Activated CD4-positive, alpha-beta memory T cell treated with anti-CD3 and anti-CD28 coated beads for 36 hours (primary cell): ENCODE data around the gene PTGS1. TPM values are rescaled to one million over a fixed set of nuclear protein-coding genes. Genes with fewer than 3 reads are reported as not detected.
A peak's percentile ranks its signal among the peaks of the same experiment; 100 is the strongest.
"Not testable (repeated sequence)": the region's sequence is repeated elsewhere in the genome, so short reads cannot be mapped to it uniquely, and the experiment has no call there.

Experiments used
- CTCF ChIA-PET: fragments of 350-600 bp; sonication (Branson Sonifier 250); formaldehyde crosslinking; loops from one replicate; lab custom pipeline; 2021; ENCODE audit warnings: antibody characterized with exemption, inconsistent platforms; lab: Charles Lee
- POLR2A ChIA-PET: fragments of 350-600 bp; sonication (Branson Sonifier 250); formaldehyde crosslinking; loops from one replicate; lab custom pipeline; 2021; ENCODE audit warnings: antibody characterized with exemption; lab: Charles Lee
- DNase-seq: peaks from one replicate; pipeline ENCODE4 v3.0.0-alpha.2; 2020
- H3K27ac Mint-ChIP-seq: one replicate; pipeline ENCODE4 v1.8.0; 2021; ENCODE audit warnings: mixed read lengths
- H3K27me3 Mint-ChIP-seq: one replicate; pipeline ENCODE4 v1.8.0; 2021; ENCODE audit warnings: mixed read lengths
- H3K36me3 Mint-ChIP-seq: one replicate; pipeline ENCODE4 v1.8.0; 2021; ENCODE audit warnings: mixed read lengths
- H3K4me1 Mint-ChIP-seq: one replicate; pipeline ENCODE4 v1.8.0; 2021; ENCODE audit warnings: low read depth, mixed read lengths
- H3K4me3 Mint-ChIP-seq: one replicate; pipeline ENCODE4 v1.8.0; 2021; ENCODE audit warnings: mild to moderate bottlenecking, mixed read lengths
- H3K9me3 Mint-ChIP-seq: one replicate; pipeline ENCODE4 v1.8.0; 2021; ENCODE audit warnings: mixed read lengths
- intact Hi-C: fragments of 100-400 bp; cut with micrococcal nuclease; formaldehyde crosslinking; loops from one replicate; pipeline ENCODE4 v1.15.1; 2023
- total RNA-seq, 2 experiments: library from RNA; stranded (reverse); gene quantifications; one replicate each; pipeline ENCODE4 v1.2.3, GENCODE V29; 2021

Gene PTGS1
- total RNA-seq, 2 experiments from 2014 or later = 0.07 TPM; not detected in 1

DNA sequence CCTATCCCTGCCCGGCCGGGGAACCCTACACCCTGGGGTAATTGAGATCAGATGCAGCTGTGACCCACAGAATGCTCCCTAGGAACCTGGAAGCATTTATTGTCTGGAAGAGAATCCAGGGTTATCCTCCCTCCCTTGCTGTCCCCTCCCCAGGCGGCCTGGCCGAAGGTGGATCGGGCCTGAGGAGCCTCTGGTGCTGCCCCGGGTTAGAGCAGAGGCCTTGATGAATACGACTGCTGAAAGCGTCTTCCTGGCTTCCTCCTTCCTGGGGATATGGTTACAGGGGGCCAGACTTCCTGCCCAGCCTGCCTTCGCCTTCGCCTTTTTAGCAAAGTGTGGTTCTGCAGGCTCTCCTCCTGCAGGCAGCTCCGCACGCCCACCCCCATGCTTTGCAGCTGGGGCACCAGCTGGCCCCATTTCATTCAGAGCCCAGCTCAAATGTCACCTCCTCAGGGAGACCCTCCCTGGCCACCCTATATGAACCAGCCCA lies 22.5 kb upstream of the PTGS1 start:
- CTCF ChIA-PET = interaction anchor here (5.9 to 14.1 kb wide), 2 partner anchors 224 to 250 kb away, joined by 117 to 314 read pairs; no protein-coding TSS in a partner anchor
- H3K4me3 Mint-ChIP-seq = no peak overlapping the region
- H3K27me3 Mint-ChIP-seq = peaks cover 44% of the 10 kb centered on the region
- H3K36me3 Mint-ChIP-seq = no peaks in the 10 kb centered on the region
- DNase-seq = no peak
- no peak overlapping the region for H3K27ac Mint-ChIP-seq
- POLR2A ChIA-PET = no interaction called here
- intact Hi-C loops = loop anchor here (10.0 kb wide), 1 partner anchor 134 kb away; no protein-coding TSS in a partner anchor
- peaks cover 4% of the 10 kb centered on the region for H3K9me3 Mint-ChIP-seq
- H3K4me1 Mint-ChIP-seq = peaks cover 4% of the 10 kb centered on the region

DNA sequence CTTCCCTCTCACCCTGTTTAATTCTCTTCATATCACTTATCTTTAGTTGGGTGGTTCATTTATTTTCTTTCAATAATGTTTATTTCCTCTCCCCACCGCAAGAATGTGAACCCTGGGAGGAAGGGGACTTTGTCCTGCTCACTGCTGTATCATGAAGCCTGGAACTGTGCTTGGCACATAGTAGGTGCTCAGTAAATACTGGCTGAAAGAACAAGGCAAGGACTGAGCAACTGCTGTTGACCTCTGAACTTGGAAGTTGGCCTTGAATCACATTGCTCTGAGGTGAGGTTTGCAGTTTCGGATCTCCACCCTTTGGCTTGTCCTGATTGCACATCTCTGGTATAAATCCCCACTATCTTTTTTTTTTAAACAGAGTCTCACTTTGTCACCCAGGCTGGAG lies 22.0 kb upstream of the PTGS1 start:
- Mint-ChIP-seq H3K27ac (no peak overlapping the region), H3K9me3 (peaks cover 6% of the 10 kb centered on the region), H3K4me1 (peaks cover 4% of the 10 kb centered on the region), H3K27me3 (peaks cover 44% of the 10 kb centered on the region), H3K36me3 (no peaks in the 10 kb centered on the region), H3K4me3 (no peak overlapping the region)
- ChIA-PET POLR2A (no interaction called here), CTCF (interaction anchor here (5.9 to 14.1 kb wide), 2 partner anchors 224 to 251 kb away, joined by 117 to 314 read pairs; no protein-coding TSS in a partner anchor)
- intact Hi-C loops = loop anchor here (10.0 kb wide), 1 partner anchor 134 kb away; no protein-coding TSS in a partner anchor
- no peak for DNase-seq

DNA sequence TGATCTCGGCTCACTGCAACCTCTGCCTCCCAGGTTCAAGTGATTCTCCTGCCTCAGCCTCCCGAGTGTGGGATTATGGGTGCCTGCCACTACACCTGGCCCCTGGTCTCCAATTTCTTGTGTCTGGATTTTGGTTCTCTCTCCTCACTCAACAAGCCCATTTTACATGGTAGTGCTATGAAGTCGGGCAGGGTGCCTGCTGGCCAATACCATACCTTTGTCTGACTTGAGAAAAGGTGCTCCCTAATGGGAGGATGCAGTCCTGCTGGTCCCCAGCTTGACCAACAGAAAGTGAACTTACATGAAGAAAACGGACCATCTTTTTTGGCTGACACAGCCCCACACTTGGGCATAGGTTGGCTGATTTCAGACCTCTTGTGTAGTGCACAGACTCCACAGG lies 21.6 kb upstream of the PTGS1 start:
- H3K4me1 Mint-ChIP-seq = peaks cover 4% of the 10 kb centered on the region
- no peak for DNase-seq
- peaks cover 43% of the 10 kb centered on the region for H3K27me3 Mint-ChIP-seq
- H3K36me3 Mint-ChIP-seq = no peaks in the 10 kb centered on the region
- POLR2A ChIA-PET = no interaction called here
- H3K27ac Mint-ChIP-seq = no peak overlapping the region
- intact Hi-C loops = loop anchor here (10.0 kb wide), 1 partner anchor 134 kb away; no protein-coding TSS in a partner anchor
- peaks cover 6% of the 10 kb centered on the region for H3K9me3 Mint-ChIP-seq
- H3K4me3 Mint-ChIP-seq = no peak overlapping the region
- CTCF ChIA-PET = interaction anchor here (1.7 to 14.1 kb wide), 6 partner anchors 17 to 459 kb away, joined by 3 to 314 read pairs (median 11); no protein-coding TSS in a partner anchor

DNA sequence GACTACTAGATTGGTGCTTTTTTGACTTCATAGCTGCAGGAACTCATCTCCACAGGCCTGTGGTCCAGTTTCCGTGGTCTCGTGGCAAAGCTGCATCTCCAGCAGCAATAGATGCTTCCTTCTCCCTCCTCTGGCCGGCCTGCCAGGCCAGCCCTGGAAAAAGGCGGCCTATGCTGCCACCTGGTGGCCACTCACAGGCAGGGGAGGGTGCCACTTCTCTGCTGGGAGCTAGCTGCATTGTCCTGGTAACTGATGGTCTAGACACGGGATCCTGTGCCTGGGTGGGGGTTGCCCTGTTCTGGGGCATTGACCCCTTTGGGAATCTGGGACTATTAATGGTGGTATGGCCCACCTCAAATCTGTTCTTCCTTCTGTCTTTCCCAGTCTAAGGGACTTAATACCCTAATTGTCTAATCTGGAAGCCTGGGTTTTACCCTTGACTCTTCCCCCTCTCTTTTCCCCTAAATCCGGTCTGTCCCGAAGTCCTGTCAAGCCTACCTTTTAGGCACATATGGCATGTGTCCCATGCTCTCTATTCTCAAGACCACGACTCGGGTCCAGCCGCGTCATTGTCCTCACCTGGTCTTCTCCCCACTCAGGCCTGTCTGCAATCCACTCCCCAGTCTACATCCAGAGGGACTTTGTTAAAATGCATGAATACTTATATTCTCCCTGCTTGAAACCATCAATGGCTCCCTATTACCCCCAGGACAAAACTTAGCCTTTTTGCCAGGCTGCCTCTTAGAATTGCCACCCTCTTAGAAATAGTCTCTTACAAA lies 20.1 kb upstream of the PTGS1 start:
- peaks cover 6% of the 10 kb centered on the region for H3K9me3 Mint-ChIP-seq
- intact Hi-C loops = loop anchor here (1.0 to 10.0 kb wide), 5 partner anchors 102 to 464 kb away; no protein-coding TSS in a partner anchor
- peaks cover 4% of the 10 kb centered on the region for H3K4me1 Mint-ChIP-seq
- peak; percentile 85 for DNase-seq
- H3K36me3 Mint-ChIP-seq = no peaks in the 10 kb centered on the region
- no peak overlapping the region for H3K27ac Mint-ChIP-seq
- H3K27me3 Mint-ChIP-seq = peaks cover 32% of the 10 kb centered on the region
- CTCF ChIA-PET = interaction anchor here (0.6 to 14.1 kb wide), 34 partner anchors 11 to 999 kb away, joined by 3 to 314 read pairs (median 4); partner anchors contain the start of genes MRRF, RBM18 and TTLL11
- H3K4me3 Mint-ChIP-seq = no peak overlapping the region
- POLR2A ChIA-PET = interaction anchor here (0.5 to 0.7 kb wide), 2 partner anchors 25 to 86 kb away, joined by 3 read pairs; partner anchors contain the start of genes MRRF and RBM18

DNA sequence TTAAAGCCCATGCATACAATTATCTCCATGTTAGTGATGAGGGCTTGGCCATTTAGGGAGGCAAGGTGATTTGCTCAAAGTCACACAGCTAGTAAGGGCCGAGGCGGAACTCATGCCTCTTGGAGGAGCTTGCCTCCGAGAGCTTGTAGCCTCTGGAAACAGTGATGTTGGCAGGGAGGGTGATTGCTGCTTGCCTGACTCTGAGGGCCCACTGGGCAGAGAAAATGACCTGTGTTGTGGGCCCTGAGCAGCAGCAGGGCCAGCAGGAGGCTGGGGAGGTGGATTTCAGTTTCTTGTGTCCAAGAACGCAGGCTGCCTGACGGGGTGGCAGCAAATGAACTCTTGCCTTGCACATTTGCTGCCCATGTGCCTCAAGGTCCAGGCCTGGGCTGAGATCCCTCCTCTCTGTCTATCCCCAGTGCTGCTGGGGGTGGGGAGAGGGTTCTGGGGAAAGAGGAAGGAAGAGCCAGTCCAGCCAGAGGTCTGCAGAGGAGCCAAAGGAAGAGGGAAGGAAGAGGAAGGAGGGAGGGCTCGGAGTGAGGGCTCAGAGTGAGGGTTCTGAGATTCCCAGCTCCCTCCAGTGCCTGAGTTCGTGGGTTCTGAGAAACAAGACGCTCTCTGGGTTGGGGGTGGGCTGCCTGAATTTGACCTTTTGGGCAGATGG lies 16.2 kb upstream of the PTGS1 start:
- H3K9me3 Mint-ChIP-seq = peaks cover 6% of the 10 kb centered on the region
- ChIA-PET POLR2A (no interaction called here), CTCF (interaction anchor here (0.6 to 14.1 kb wide), 3 partner anchors 9 to 256 kb away, joined by 3 to 314 read pairs (median 37); no protein-coding TSS in a partner anchor)
- no peak for DNase-seq
- no peak overlapping the region for H3K27ac Mint-ChIP-seq
- H3K4me3 Mint-ChIP-seq = no peak overlapping the region
- intact Hi-C loops = loop anchor here (5.0 to 10.0 kb wide), 2 partner anchors 98 to 460 kb away; no protein-coding TSS in a partner anchor
- H3K27me3 Mint-ChIP-seq = peaks cover 10% of the 10 kb centered on the region
- no peaks in the 10 kb centered on the region for H3K4me1 Mint-ChIP-seq
- H3K36me3 Mint-ChIP-seq = no peaks in the 10 kb centered on the region

DNA sequence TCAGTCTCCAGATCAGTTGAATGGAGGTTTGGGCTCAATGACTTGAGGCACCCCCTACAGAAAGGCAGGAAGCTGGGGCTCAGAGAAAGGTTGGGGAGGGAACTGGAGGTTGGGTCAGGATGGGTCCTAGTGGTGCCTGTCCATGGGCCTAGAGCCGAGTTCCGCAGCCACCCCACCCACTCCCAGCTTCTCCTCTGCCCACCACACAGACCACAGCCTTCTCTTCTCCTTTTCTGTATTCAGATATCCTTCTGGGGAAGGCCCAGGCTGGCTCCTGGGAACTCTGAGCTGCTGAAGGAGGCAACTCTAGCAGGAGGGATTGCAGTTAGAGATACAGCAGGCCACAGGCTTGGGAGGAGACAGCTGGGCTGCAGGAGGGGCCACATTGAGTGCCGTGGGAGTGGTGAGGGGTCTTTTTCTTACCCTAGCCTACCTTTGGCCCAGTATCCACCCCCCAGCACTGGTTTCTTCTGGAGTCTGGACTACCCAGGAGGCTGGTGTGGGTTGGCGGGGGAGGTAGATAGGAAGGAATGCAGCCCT lies 15.4 kb upstream of the PTGS1 start:
- no peak overlapping the region for H3K27ac Mint-ChIP-seq
- intact Hi-C loops = loop anchor here (10.0 kb wide), 1 partner anchor 459 kb away; no protein-coding TSS in a partner anchor
- POLR2A ChIA-PET = no interaction called here

DNA sequence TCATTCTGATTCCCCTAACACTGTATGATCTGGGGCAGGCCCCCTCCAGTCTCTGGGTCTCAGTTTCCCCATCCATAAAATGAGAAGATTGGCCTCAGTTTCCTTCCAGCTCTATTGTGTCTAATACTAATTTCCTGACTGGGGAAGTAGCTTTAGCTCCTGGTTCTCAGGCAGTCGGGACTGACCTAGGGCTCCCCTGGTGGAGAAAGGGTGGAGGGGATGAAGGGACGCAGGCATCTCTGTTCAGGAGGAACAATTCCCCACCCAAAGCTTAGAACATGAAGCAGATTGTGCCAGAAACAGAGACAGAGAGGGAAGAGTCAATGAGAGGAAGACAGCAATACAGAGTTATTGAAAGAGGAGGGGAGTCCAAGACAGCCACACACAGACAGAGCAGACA lies 14.2 kb upstream of the PTGS1 start:
- DNase-seq = no peak
- Mint-ChIP-seq H3K4me1 (no peaks in the 10 kb centered on the region), H3K4me3 (no peak overlapping the region), H3K27ac (no peak overlapping the region), H3K9me3 (peaks cover 6% of the 10 kb centered on the region), H3K27me3 (peaks cover 2% of the 10 kb centered on the region), H3K36me3 (no peaks in the 10 kb centered on the region)
- intact Hi-C loops = loop anchor here (10.0 kb wide), 1 partner anchor 458 kb away; no protein-coding TSS in a partner anchor
- POLR2A ChIA-PET = no interaction called here
- CTCF ChIA-PET = interaction anchor here (0.7 to 4.7 kb wide), 3 partner anchors 207 to 258 kb away, joined by 3 to 37 read pairs (median 7); no protein-coding TSS in a partner anchor

More for the DNA sequence above, 15.4 kb upstream of the PTGS1 start:
- no peak for DNase-seq
- CTCF ChIA-PET = interaction anchor here (0.6 to 14.1 kb wide), 3 partner anchors 10 to 257 kb away, joined by 3 to 314 read pairs (median 37); no protein-coding TSS in a partner anchor
- peaks cover 6% of the 10 kb centered on the region for H3K9me3 Mint-ChIP-seq
- no peaks in the 10 kb centered on the region for H3K36me3 Mint-ChIP-seq
- no peak overlapping the region for H3K4me3 Mint-ChIP-seq
- no peaks in the 10 kb centered on the region for H3K4me1 Mint-ChIP-seq
- H3K27me3 Mint-ChIP-seq = peaks cover 6% of the 10 kb centered on the region

DNA sequence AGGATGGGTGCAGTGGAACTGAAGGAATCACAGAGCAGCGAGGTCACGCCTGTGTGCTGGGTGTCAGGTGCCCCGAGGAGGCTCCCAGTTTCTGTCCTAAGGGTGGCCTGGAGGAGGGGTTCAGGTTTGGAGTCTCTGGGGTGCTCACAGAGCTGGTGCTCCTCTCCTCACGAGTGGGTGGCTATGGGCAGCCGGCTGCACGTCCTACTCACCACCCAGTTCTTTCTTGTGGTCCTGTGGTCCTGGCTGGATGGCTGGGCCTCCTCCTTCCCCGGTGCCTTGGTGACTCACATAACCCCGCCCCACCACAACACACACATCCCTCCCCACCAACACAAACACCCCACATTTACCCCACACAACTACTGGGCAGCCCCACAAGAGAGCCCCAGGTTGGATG lies 9.9 kb upstream of the PTGS1 start:
- intact Hi-C loops = no loop called here
- H3K4me1 Mint-ChIP-seq = no peaks in the 10 kb centered on the region
- no peak overlapping the region for H3K27ac Mint-ChIP-seq
- CTCF ChIA-PET = interaction anchor here (0.9 kb wide), 1 partner anchor 262 kb away, joined by 3 read pairs; no protein-coding TSS in a partner anchor
- POLR2A ChIA-PET = no interaction called here
- peaks cover 2% of the 10 kb centered on the region for H3K27me3 Mint-ChIP-seq
- H3K9me3 Mint-ChIP-seq = no peaks in the 10 kb centered on the region
- no peak overlapping the region for H3K4me3 Mint-ChIP-seq
- no peak for DNase-seq
- no peaks in the 10 kb centered on the region for H3K36me3 Mint-ChIP-seq

DNA sequence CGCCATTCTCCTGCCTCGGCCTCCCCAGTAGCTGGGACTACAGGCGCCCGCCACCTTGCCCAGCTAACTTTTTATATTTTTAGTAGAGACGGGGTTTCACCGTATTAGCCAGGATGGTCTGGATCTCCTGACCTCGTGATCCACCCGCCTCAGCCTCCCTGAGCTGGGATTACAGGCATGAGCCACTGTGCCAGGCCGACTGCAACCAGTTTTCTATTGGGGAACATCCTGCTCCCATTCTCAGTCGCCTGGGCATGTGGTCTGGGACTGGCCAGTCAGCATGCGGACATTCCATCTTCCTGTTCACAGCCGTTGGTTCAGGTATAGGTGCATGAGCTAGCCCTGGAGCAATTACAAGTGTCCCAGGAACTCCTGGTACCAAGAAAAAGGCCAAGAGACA lies 7.7 kb upstream of the PTGS1 start:
- intact Hi-C loops, H3K4me1 Mint-ChIP-seq, DNase-seq: not testable (repeated sequence)

DNA sequence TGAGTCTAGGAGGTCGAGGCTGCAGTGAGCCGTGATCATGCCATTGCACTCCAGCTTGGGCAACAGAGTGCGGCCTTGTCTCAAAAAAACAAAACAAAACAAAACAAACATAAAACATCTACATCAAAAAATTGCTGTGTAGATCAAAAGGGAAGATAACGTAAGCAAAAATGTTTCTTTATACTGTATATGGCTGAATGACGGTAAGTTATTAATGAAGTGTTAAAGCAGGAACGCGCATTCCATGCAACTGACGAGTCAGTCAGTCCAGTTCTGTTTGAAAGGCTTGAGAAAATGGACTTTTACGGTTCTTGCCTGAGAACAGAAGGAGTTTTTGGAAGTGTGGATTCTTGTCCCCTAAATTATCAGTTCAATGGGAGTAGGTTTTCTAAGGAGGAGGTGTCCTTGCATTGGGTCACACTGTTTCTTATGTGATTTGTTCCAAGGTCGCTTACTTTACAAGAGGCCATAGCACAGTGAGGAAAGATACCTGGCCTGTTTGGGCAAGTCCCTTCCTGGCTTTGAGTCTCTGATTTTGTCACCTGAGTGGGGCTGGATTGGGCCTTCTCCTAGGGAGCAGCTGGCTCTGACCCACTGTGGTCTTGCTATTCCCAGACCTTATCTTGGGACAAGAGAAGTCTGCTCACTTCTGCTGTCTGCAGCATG lies 6.6 kb upstream of the PTGS1 start:
- POLR2A ChIA-PET = no interaction called here
- intact Hi-C loops = no loop called here
- peaks cover 4% of the 10 kb centered on the region for H3K27me3 Mint-ChIP-seq

More for the DNA sequence above, 7.7 kb upstream of the PTGS1 start:
- H3K9me3 Mint-ChIP-seq, H3K36me3 Mint-ChIP-seq, POLR2A ChIA-PET, H3K27ac Mint-ChIP-seq, H3K27me3 Mint-ChIP-seq, H3K4me3 Mint-ChIP-seq: not testable (repeated sequence)
- CTCF ChIA-PET = interaction anchor here (0.7 to 2.1 kb wide), 2 partner anchors 13 to 132 kb away, joined by 3 to 8 read pairs; no protein-coding TSS in a partner anchor

DNA sequence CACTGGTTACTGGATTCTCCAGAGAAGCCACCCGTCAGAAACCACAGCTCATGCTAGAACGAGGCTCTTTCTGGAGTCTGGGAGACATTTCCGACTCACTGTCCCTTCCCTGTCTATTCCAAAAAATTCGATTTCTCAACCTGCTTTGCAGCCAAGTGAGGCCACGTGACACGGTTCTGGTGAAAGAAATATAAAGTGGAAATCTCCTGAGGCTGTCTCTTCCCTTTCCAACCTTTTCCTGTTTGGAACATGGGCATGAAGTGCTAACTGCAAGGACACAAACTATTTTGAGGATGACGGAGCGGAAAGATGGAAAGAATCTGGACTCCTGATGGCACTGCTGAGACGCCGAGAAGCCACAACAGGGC lies 6.1 kb upstream of the PTGS1 start:
- CTCF ChIA-PET = interaction anchor here (3.6 kb wide), 1 partner anchor 15 kb away, joined by 15 read pairs; no protein-coding TSS in a partner anchor
- no peak for DNase-seq
- Mint-ChIP-seq H3K4me3 (no peak overlapping the region), H3K27me3 (peaks cover 4% of the 10 kb centered on the region), H3K36me3 (no peaks in the 10 kb centered on the region), H3K27ac (no peak overlapping the region), H3K4me1 (no peaks in the 10 kb centered on the region), H3K9me3 (peaks cover 3% of the 10 kb centered on the region)
- intact Hi-C loops = no loop called here
- POLR2A ChIA-PET = no interaction called here

More for the DNA sequence above, 6.6 kb upstream of the PTGS1 start:
- no peak for DNase-seq
- Mint-ChIP-seq H3K4me3 (no peak overlapping the region), H3K36me3 (no peaks in the 10 kb centered on the region), H3K9me3 (peaks cover 3% of the 10 kb centered on the region), H3K27ac (no peak overlapping the region), H3K4me1 (no peaks in the 10 kb centered on the region)
- CTCF ChIA-PET = interaction anchor here (0.7 to 3.6 kb wide), 2 partner anchors 14 to 133 kb away, joined by 3 to 15 read pairs; no protein-coding TSS in a partner anchor
